Measurements from ENCODE around the gene FHAD1.

Gene FHAD1

GRCh38 chr1:15348648-15349047 lies 101.6 kb downstream of the FHAD1 start:
- no peak for TF ChIP-seq CTCF (IDR thresholded peaks at IDR 0.05; ENCODE audit: insufficient read depth, low read depth, low read length, missing control alignments)
- no peak overlapping the region for H3K4me3 ChIP-seq (ENCODE audit: low read length)
- no peak for DNase-seq (ENCODE audit: low read depth)

GRCh38 chr1:15349133-15349532 lies 102.1 kb downstream of the FHAD1 start:
- no peak for DNase-seq (ENCODE audit: low read depth)
- TF ChIP-seq CTCF (IDR thresholded peaks at IDR 0.05; ENCODE audit: insufficient read depth, low read depth, low read length, missing control alignments): no peak
- H3K4me3 ChIP-seq (ENCODE audit: low read length): no peak overlapping the region

GRCh38 chr1:15350151-15350550 lies 103.1 kb downstream of the FHAD1 start:
- no peak for DNase-seq (ENCODE audit: low read depth)
- TF ChIP-seq CTCF (IDR thresholded peaks at IDR 0.05; ENCODE audit: insufficient read depth, low read depth, low read length, missing control alignments): no peak
- no peak overlapping the region for H3K4me3 ChIP-seq (ENCODE audit: low read length)

GRCh38 chr1:15350551-15351200 lies 103.7 kb downstream of the FHAD1 start:
- DNase-seq (ENCODE audit: low read depth): no peak
- no peak for TF ChIP-seq CTCF (IDR thresholded peaks at IDR 0.05; ENCODE audit: insufficient read depth, low read depth, low read length, missing control alignments)
- H3K4me3 ChIP-seq (ENCODE audit: low read length): no peak overlapping the region

GRCh38 chr1:15351310-15351709 lies 104.3 kb downstream of the FHAD1 start:
- no peak for DNase-seq (ENCODE audit: low read depth)
- H3K4me3 ChIP-seq (ENCODE audit: low read length): no peak overlapping the region
- TF ChIP-seq CTCF (IDR thresholded peaks at IDR 0.05; ENCODE audit: insufficient read depth, low read depth, low read length, missing control alignments): no peak

GRCh38 chr1:15352128-15352957 lies 105.3 kb downstream of the FHAD1 start:
- DNase-seq (ENCODE audit: low read depth): peak; percentile 93
- H3K4me3 ChIP-seq (ENCODE audit: low read length): no peak overlapping the region
- TF ChIP-seq CTCF (IDR thresholded peaks at IDR 0.05; ENCODE audit: insufficient read depth, low read depth, low read length, missing control alignments): no peak
